HG02588 (cell line): ENCODE measurements around the gene PLEKHA7.
A peak's percentile ranks its signal among the peaks of the same experiment; 100 is the strongest.
"Not testable (repeated sequence)": the region's sequence is repeated elsewhere in the genome, so short reads cannot be mapped to it uniquely, and the experiment has no call there.

Experiments
- ATAC-seq: cut with Tn5 transposase; IDR thresholded peaks from one replicate; pipeline ENCODE4 v1.9.1; 2021; ENCODE audit warnings: mild to moderate bottlenecking, moderate library complexity; ENCODE audit not compliant: unreplicated experiment

PLEKHA7 gene

GRCh38 chr11:17014321-17014832 is at the start of gene PLEKHA7:
TSS of gene PLEKHA7 (minus strand) at chr11:17014414. CDS start at chr11:17014401, 13 bp downstream.
- ATAC-seq, result no peak

GRCh38 chr11:17063171-17064002 is 49.2 kb upstream of the PLEKHA7 start:
- peak; percentile 78 for ATAC-seq

GRCh38 chr11:17051146-17051545 is 36.9 kb upstream of the PLEKHA7 start:
- ATAC-seq, result not testable (repeated sequence)

- ATAC-seq, result not testable (repeated sequence)
Measured at GRCh38 chr11:17048491-17048890, 34.3 kb upstream of the PLEKHA7 start.

GRCh38 chr11:17046690-17047089 is 32.5 kb upstream of the PLEKHA7 start:
- ATAC-seq, result no peak

GRCh38 chr11:17036666-17037658 is 22.7 kb upstream of the PLEKHA7 start:
- ATAC-seq, result no peak

- ATAC-seq, result not testable (repeated sequence)
Measured at GRCh38 chr11:17034027-17034426, 19.8 kb upstream of the PLEKHA7 start.

- no peak for ATAC-seq
Measured at GRCh38 chr11:17026487-17027082, 12.4 kb upstream of the PLEKHA7 start.

GRCh38 chr11:17024924-17025323 is 10.7 kb upstream of the PLEKHA7 start:
- ATAC-seq, result no peak

GRCh38 chr11:17021511-17021910 is 7.3 kb upstream of the PLEKHA7 start:
- no peak for ATAC-seq

GRCh38 chr11:17020831-17021230 is 6.6 kb upstream of the PLEKHA7 start:
- no peak for ATAC-seq

- ATAC-seq, result no peak
Measured at GRCh38 chr11:17019232-17019631, 5.0 kb upstream of the PLEKHA7 start.

GRCh38 chr11:17015627-17016126 is 1.5 kb upstream of the PLEKHA7 start:
- ATAC-seq, result no peak

GRCh38 chr11:17014833-17015626 is 816 bp upstream of the PLEKHA7 start:
- ATAC-seq, result no peak

- ATAC-seq, result no peak
Measured at GRCh38 chr11:17013548-17014320, 480 bp downstream of the PLEKHA7 start.

GRCh38 chr11:17012712-17013547 is 1.3 kb downstream of the PLEKHA7 start:
- no peak for ATAC-seq

GRCh38 chr11:17012179-17012578 is 2.0 kb downstream of the PLEKHA7 start:
- no peak for ATAC-seq

GRCh38 chr11:17010851-17011420 is 3.3 kb downstream of the PLEKHA7 start:
- no peak for ATAC-seq
